ENCODE results near the gene MLST8.

MLST8 gene, protein sequence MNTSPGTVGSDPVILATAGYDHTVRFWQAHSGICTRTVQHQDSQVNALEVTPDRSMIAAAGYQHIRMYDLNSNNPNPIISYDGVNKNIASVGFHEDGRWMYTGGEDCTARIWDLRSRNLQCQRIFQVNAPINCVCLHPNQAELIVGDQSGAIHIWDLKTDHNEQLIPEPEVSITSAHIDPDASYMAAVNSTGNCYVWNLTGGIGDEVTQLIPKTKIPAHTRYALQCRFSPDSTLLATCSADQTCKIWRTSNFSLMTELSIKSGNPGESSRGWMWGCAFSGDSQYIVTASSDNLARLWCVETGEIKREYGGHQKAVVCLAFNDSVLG

DNA sequence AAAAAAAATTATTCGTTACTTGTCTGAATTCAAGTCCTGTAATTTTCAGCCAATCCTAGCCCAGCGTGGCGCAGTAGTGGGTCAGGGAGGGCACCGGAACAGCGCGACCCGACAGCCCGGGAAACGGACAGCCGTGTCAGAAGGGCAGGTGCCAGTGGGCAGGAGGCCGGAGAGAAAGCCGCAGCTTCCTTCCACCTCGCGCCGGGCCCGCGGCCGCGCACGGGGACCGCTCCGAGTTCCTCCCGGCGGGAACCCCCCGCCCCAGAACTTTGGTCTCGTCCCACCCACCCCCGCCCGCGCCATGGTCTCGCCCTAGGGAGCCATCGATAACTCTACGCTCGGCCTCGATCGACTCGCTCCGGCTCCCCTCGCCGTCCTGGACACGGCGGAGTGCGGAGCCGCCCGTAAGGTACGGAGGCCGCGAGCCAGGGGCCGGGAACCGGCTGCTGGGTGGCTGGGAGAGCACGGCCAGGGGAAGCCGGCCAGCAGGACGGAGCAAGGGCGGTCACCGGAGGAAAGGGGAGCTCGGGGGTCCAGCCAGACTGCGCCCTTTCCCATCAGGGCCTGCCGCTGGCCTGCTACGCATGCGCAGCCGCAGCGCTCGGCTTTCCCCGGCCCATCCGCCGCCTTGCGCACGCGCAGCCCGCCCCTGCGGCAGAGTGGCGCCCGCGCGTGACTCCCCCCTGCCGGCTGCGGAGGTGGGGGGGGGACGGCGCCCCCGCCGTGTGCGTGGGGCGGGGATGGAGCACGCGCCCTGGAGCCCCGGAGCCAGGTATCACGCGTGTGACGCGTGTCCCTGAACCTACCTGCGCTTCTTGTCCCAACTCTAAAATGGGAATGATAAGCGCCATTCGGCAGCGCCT, at the start of gene MLST8:
Gene MLST8 (plus strand): TSS at position 351 of the 863 bp plus-strand sequence. CDS start 632 bp downstream, outside the sequence.
- H3K9me3 ChIP-seq (ENCODE audit: control insufficient read depth in 2 of 2, low read length in 2 of 2): no peaks in the 10 kb centered on the region
- peak within 1 kb of the TSS; percentile 86 for H3K27ac ChIP-seq (ENCODE audit: low read length)
- H3K4me3 ChIP-seq (ENCODE audit: low read length in 2 of 2): peak within 1 kb of the TSS; percentile 89 to 92
- H3K9ac ChIP-seq (ENCODE audit: low read length in 2 of 2): peak within 1 kb of the TSS; percentile 82 to 94
- H3K36me3 ChIP-seq (ENCODE audit: control insufficient read depth in 2 of 2, insufficient read depth in 2 of 2, low read length in 2 of 2): peaks cover 12% of the 10 kb centered on the region in 2 donors
- H3K27me3 ChIP-seq (ENCODE audit: control insufficient read depth in 1 of 2, insufficient read depth in 2 of 2, low read length in 2 of 2): no peaks in the 10 kb centered on the region
- H3K4me1 ChIP-seq (ENCODE audit: control insufficient read depth, insufficient read depth, low read length): peaks cover 24% of the 10 kb centered on the region

DNA sequence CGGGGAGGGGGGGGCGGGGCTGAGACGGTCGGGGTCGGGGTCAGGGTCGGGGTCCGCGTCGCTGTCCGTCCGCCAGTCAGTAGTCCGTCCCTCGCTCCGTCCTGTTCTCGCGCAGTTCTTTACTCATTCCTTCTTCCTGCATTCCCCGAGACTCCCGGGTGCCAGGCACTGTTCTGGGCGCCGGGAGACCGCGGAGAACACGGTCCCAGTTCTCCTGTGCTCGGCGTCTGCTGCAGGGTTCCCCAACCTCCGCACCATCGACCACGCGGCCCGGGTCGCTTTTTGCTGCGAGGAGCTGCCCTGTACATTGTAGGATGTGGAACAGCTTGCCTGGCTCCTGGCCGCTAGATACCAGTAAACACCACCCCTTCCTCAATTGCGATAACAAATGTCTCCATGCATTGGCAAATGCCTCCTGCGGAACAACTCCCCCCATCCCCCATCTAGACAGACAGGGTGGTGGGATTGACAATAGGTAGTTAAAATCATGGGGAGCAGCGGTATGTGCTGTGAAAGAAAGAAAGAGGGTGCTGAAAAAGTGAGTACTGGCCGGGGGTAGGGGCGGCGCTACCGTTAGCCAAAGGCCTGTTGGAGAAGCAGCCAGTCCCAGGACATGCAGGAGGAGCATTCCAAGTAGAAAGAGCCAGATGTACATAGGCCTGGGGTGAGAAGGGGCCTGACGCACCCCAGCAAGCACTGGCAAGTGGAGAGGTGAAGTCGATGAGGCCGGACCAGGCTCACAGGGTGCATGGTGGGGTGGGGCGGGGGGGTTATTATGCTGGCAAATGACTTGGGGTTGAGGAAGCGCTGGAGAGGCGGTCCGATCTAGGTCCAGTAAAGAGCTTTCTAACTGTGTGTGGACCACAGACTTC, 49.0 kb upstream of the MLST8 start:
- Histone ChIP-seq H3K9ac (ENCODE audit: low read length in 2 of 2) (peak overlapping the region; percentile 73 to 82), H3K9me3 (ENCODE audit: control insufficient read depth in 2 of 2, low read length in 2 of 2) (no peaks in the 10 kb centered on the region), H3K27me3 (ENCODE audit: control insufficient read depth in 1 of 2, insufficient read depth in 2 of 2, low read length in 2 of 2) (no peaks in the 10 kb centered on the region), H3K27ac (ENCODE audit: low read length) (peak overlapping the region; percentile 98), H3K4me3 (ENCODE audit: low read length in 2 of 2) (peak overlapping the region; percentile 94 to 96), H3K36me3 (ENCODE audit: control insufficient read depth in 2 of 2, insufficient read depth in 2 of 2, low read length in 2 of 2) (peaks cover 0 to 3% of the 10 kb centered on the region in 2 donors), H3K4me1 (ENCODE audit: control insufficient read depth, insufficient read depth, low read length) (peaks cover 82% of the 10 kb centered on the region)

DNA sequence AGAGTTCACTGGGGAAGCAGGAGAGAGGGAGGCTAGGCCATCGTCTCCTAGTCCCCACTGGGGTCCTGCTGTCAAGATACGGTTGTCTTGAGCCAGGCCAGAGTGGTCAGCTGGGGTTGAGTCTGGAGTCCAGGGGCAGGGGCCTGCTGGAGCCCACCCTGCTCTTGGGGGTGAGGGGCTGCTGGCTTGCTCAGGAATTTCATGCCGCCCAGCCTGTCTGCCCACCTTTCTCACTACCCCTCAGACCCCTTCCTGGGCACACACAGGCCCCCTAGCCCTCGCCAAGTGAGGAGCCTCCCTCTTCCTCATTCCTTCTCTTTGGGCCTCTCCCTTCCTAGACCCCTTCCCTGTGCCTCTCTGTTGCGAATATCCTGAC, 48.4 kb upstream of the MLST8 start:
- H3K9ac ChIP-seq (ENCODE audit: low read length in 2 of 2): peak overlapping the region; percentile 73 to 82
- peaks cover 82% of the 10 kb centered on the region for H3K4me1 ChIP-seq (ENCODE audit: control insufficient read depth, insufficient read depth, low read length)
- H3K27ac ChIP-seq (ENCODE audit: low read length): peak overlapping the region; percentile 98
- no peaks in the 10 kb centered on the region for H3K36me3 ChIP-seq (ENCODE audit: control insufficient read depth in 2 of 2, insufficient read depth in 2 of 2, low read length in 2 of 2)
- H3K4me3 ChIP-seq (ENCODE audit: low read length in 2 of 2): peak overlapping the region; percentile 94 to 96
- H3K9me3 ChIP-seq (ENCODE audit: control insufficient read depth in 2 of 2, low read length in 2 of 2): no peaks in the 10 kb centered on the region
- H3K27me3 ChIP-seq (ENCODE audit: control insufficient read depth in 1 of 2, insufficient read depth in 2 of 2, low read length in 2 of 2): no peaks in the 10 kb centered on the region

DNA sequence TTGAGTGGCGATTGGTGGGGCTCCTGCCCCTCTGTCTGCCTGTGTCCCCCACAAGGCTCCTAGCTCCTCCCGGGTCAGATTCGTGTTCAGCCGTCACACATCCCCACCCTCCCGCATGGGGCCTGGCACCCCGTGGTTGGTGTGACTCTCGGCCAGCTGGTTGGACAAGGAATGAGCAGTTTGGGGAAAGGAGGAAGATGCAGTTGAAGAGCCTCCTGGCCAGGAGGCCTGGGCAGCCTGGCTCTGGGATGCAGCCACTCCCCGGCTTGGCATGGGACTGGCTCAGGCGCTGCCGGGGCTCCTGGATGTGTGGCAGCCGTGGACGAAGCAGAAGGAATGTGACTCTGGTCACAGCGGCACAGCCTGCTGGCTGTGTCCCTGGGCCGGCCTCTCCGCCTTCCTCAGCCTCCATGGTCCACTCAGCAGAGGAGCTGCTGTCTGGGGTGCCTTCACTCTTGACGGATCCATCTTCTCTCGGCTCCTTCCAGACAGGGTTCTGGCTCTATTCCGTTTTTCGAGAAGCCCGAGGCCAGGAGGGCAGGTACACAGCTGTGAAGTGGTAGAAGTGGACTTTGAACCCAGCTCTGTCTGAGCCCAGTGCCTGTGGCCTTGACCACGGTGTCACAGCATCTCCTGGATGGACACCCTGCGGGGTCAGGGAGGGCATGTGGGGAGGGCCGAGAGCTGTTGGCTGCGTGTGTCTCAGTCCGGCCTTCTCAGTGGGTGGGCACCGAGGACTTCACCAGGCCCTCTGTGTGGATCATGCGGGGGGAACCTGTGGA, 47.6 kb upstream of the MLST8 start:
- H3K27me3 ChIP-seq (ENCODE audit: control insufficient read depth in 1 of 2, insufficient read depth in 2 of 2, low read length in 2 of 2): no peaks in the 10 kb centered on the region
- peak overlapping the region; percentile 75 to 82 for H3K9ac ChIP-seq (ENCODE audit: low read length in 2 of 2)
- peaks cover 81% of the 10 kb centered on the region for H3K4me1 ChIP-seq (ENCODE audit: control insufficient read depth, insufficient read depth, low read length)
- no peaks in the 10 kb centered on the region for H3K36me3 ChIP-seq (ENCODE audit: control insufficient read depth in 2 of 2, insufficient read depth in 2 of 2, low read length in 2 of 2)
- peak overlapping the region; percentile 98 for H3K27ac ChIP-seq (ENCODE audit: low read length)
- H3K4me3 ChIP-seq (ENCODE audit: low read length in 2 of 2): peak overlapping the region; percentile 19 to 96
- no peaks in the 10 kb centered on the region for H3K9me3 ChIP-seq (ENCODE audit: control insufficient read depth in 2 of 2, low read length in 2 of 2)

DNA sequence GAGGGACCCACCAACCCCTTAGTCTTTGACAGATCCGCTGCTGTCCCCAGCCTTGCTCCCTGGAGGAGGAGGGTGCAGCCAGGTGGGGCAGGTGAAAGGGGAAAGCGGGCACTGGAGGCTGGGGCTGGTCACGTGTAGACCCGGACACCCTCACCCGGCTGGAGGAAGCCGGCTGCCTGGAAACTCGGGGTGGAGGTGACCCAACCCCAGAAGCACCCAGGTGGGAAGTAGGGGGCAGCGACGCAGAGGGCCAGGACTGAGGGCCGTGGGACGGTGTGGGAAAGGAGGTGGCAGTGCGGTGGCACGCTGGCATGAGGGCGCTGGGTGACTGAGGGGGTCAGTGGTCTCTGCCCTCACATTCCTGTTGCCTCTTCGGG, 47.0 kb upstream of the MLST8 start:
- peaks cover 75% of the 10 kb centered on the region for H3K4me1 ChIP-seq (ENCODE audit: control insufficient read depth, insufficient read depth, low read length)

DNA sequence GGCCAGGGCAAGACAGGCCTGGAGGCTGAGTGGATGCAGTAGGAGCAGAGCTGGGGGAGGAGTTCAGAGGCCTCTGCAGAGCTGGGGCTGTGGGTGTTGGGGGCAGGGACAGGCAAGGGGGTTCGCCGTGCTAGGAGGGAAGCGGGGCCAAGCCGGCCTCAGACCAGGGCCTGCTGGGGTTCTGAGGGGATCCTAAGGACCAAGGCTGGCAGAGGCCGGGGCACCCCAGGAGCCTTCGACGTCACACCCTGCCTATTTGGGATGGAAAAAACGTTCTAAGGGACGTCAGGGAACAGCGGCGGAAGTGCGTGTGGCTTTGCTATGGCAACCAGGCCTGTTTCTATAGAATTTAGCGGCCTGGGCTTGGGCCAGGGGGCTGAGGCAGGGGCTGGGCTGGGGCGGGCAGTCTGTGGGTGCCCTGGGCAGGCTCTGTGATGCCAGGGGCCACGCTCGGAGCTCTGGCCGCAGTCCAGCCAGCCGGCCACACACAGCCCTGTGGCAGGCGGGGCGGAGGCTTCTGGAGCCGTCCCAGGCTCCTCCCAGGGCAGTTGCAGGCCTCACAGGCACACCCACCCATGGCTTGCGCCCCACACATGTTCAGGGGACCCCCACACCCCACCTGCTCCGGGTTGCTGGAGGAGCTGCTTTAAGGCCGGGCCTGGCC, 45.9 kb upstream of the MLST8 start:
- no peaks in the 10 kb centered on the region for H3K27me3 ChIP-seq (ENCODE audit: control insufficient read depth in 1 of 2, insufficient read depth in 2 of 2, low read length in 2 of 2)
- H3K9me3 ChIP-seq (ENCODE audit: control insufficient read depth in 2 of 2, low read length in 2 of 2): no peaks in the 10 kb centered on the region
- peak overlapping the region; percentile 98 for H3K27ac ChIP-seq (ENCODE audit: low read length)
- H3K36me3 ChIP-seq (ENCODE audit: control insufficient read depth in 2 of 2, insufficient read depth in 2 of 2, low read length in 2 of 2): peaks cover 0 to 4% of the 10 kb centered on the region in 2 donors
- H3K4me1 ChIP-seq (ENCODE audit: control insufficient read depth, insufficient read depth, low read length): peaks cover 64% of the 10 kb centered on the region
- H3K4me3 ChIP-seq (ENCODE audit: low read length in 2 of 2): peak overlapping the region; percentile 40 to 70
- peak overlapping the region; percentile 82 to 86 for H3K9ac ChIP-seq (ENCODE audit: low read length in 2 of 2)

More for the DNA sequence above, 47.0 kb upstream of the MLST8 start:
- Histone ChIP-seq H3K36me3 (ENCODE audit: control insufficient read depth in 2 of 2, insufficient read depth in 2 of 2, low read length in 2 of 2) (peaks cover 0 to under 1% of the 10 kb centered on the region in 2 donors), H3K27me3 (ENCODE audit: control insufficient read depth in 1 of 2, insufficient read depth in 2 of 2, low read length in 2 of 2) (no peaks in the 10 kb centered on the region), H3K9me3 (ENCODE audit: control insufficient read depth in 2 of 2, low read length in 2 of 2) (no peaks in the 10 kb centered on the region), H3K9ac (ENCODE audit: low read length in 2 of 2) (peak overlapping the region; percentile 75 to 82), H3K27ac (ENCODE audit: low read length) (peak overlapping the region; percentile 98), H3K4me3 (ENCODE audit: low read length in 2 of 2) (peak overlapping the region in 1 of 2 donors; percentile 70)

DNA sequence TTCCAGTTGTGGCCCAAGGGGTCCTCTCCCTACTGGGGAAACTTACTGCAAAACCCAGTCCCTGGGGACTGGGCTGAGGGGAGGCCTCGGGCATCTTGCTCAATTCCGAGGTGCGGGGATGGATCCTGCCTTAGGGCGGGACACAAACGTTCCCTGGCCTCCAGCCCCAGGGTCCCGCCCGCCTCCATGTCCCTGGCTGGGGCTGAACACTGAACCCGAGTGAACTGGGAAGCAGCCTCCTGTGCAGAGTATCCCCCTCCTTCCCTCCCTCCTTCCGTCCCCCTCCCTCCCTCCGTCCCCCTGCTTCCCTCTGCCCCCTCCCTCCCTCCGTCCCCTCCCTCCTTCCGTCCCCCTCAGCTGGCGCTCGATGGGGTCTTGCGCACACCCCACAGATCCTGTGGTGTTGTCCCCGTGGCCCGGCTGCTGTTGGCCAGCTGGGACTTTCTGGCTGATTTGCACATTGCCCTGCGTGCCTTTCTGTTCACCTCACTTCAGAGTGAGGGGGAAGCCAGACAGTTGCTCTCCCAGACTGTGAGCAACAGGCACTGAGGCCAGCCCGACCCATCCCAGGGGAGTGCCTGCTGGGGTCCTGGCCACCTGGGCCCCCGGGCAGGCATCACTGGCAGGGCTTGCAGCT, 44.2 kb upstream of the MLST8 start:
- Histone ChIP-seq H3K36me3 (ENCODE audit: control insufficient read depth in 2 of 2, insufficient read depth in 2 of 2, low read length in 2 of 2) (peaks cover 4 to 5% of the 10 kb centered on the region in 2 donors), H3K27me3 (ENCODE audit: control insufficient read depth in 1 of 2, insufficient read depth in 2 of 2, low read length in 2 of 2) (no peaks in the 10 kb centered on the region), H3K4me1 (ENCODE audit: control insufficient read depth, insufficient read depth, low read length) (peaks cover 60% of the 10 kb centered on the region), H3K9ac (ENCODE audit: low read length in 2 of 2) (no peak overlapping the region), H3K9me3 (ENCODE audit: control insufficient read depth in 2 of 2, low read length in 2 of 2) (no peaks in the 10 kb centered on the region), H3K4me3 (ENCODE audit: low read length in 2 of 2) (peak overlapping the region in 1 of 2 donors; percentile 35), H3K27ac (ENCODE audit: low read length) (no peak overlapping the region)

DNA sequence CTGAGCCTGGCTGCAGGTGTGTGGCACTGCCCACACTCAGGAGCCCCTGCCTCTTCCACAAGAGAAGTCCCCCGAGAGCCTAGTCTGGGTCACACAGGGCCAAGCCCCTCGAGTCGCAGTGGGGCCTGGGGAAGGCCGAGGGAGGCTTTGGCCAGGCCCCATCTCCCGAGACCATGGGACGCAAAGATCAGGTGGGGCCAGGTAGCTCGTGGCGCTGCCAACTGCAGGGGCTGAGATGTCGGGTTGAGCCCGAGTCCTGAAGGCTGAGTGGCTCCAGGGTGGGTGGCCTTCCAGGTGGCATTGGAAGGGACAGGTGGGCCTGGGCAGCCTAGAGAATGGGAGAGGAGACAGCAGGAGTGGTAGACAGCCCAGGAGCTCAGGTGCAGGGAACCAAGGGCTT, 43.3 kb upstream of the MLST8 start:
- H3K27me3 ChIP-seq (ENCODE audit: control insufficient read depth in 1 of 2, insufficient read depth in 2 of 2, low read length in 2 of 2): no peaks in the 10 kb centered on the region
- H3K27ac ChIP-seq (ENCODE audit: low read length): no peak overlapping the region
- peak overlapping the region in 1 of 2 donors; percentile 29 for H3K9ac ChIP-seq (ENCODE audit: low read length in 2 of 2)
- no peak overlapping the region for H3K4me3 ChIP-seq (ENCODE audit: low read length in 2 of 2)
- no peaks in the 10 kb centered on the region for H3K9me3 ChIP-seq (ENCODE audit: control insufficient read depth in 2 of 2, low read length in 2 of 2)
- peaks cover 52% of the 10 kb centered on the region for H3K4me1 ChIP-seq (ENCODE audit: control insufficient read depth, insufficient read depth, low read length)
- peaks cover 7 to 9% of the 10 kb centered on the region in 2 donors for H3K36me3 ChIP-seq (ENCODE audit: control insufficient read depth in 2 of 2, insufficient read depth in 2 of 2, low read length in 2 of 2)

DNA sequence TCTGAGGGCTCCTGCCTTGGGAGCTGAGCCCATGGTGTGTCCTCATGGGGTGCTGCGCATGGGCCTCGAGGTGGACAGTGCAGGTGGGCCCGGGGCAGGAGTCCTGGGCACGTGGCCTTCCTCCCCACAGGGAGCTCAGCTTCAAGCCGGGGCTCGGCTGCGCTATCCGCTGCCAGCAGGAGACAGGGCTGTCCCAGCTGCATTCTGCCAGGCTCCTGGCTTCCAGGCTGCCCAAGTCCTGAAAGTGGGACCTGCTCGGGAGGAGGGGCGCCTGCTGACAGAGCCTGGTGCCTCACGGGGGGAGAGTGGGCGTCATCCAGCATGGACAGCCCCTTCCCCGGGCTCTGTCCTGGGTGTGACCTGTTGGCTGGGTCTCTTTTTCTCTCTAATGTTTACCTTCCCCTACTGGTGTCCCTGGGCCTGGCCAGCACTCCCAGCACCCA, 42.6 kb upstream of the MLST8 start:
- Histone ChIP-seq H3K27me3 (ENCODE audit: control insufficient read depth in 1 of 2, insufficient read depth in 2 of 2, low read length in 2 of 2) (no peaks in the 10 kb centered on the region), H3K4me1 (ENCODE audit: control insufficient read depth, insufficient read depth, low read length) (peaks cover 44% of the 10 kb centered on the region), H3K9me3 (ENCODE audit: control insufficient read depth in 2 of 2, low read length in 2 of 2) (no peaks in the 10 kb centered on the region), H3K36me3 (ENCODE audit: control insufficient read depth in 2 of 2, insufficient read depth in 2 of 2, low read length in 2 of 2) (peaks cover 12 to 13% of the 10 kb centered on the region in 2 donors), H3K27ac (ENCODE audit: low read length) (no peak overlapping the region), H3K9ac (ENCODE audit: low read length in 2 of 2) (no peak overlapping the region), H3K4me3 (ENCODE audit: low read length in 2 of 2) (no peak overlapping the region)
